ENCODE results near the gene TAF1B.

GRCh38 chr2:9982891-9983290 is 139.6 kb downstream of the TAF1B start:
- TF ChIP-seq CTCF (conservative IDR thresholded peaks at IDR 0.05 in 1 of 2, IDR thresholded peaks at IDR 0.05 in 1 of 2; ENCODE audit: low read depth in 1 of 2, low read length in 2 of 2), result no peak
- TF ChIP-seq EZH2 (IDR thresholded peaks at IDR 0.05; ENCODE audit: low read length, missing control alignments), result no peak
